Endodermal cell (in vitro differentiated cells): Measurements from ENCODE around the gene SPCS1. TPM values are rescaled to one million over a fixed set of nuclear protein-coding genes. Genes with fewer than 3 reads are reported as not detected.

Experiments used
- DNase-seq: peaks from one replicate; pipeline ENCODE4 v3.0.0-alpha.2; 2017
- H3K27ac ChIP-seq: 2 replicates; pipeline ENCODE4 v1.5.1; 2013; ENCODE audit warnings: mild to moderate bottlenecking, low read depth, low read length, moderate library complexity
- H3K27me3 ChIP-seq: 2 replicates; pipeline ENCODE4 v1.6.1; 2013; ENCODE audit warnings: mild to moderate bottlenecking, low read length, moderate library complexity; ENCODE audit not compliant: insufficient read depth, control insufficient read depth, poor library complexity, severe bottlenecking
- H3K36me3 ChIP-seq: 2 replicates; pipeline ENCODE4 v1.7.0; 2013; ENCODE audit warnings: mild to moderate bottlenecking, low read length, moderate library complexity; ENCODE audit not compliant: control insufficient read depth, insufficient read depth
- H3K4me1 ChIP-seq: one replicate; pipeline ENCODE4 v1.7.0; 2013; ENCODE audit warnings: low read length; ENCODE audit not compliant: control insufficient read depth, insufficient read depth
- H3K4me3 ChIP-seq: 2 replicates; pipeline ENCODE4 v1.5.1; 2013; ENCODE audit warnings: mild to moderate bottlenecking, low read length, moderate library complexity
- H3K9ac ChIP-seq: 2 replicates; pipeline ENCODE4 v1.6.1; 2013; ENCODE audit warnings: mild to moderate bottlenecking, low read length, moderate library complexity; ENCODE audit not compliant: poor library complexity, severe bottlenecking; ENCODE audit errors: extremely low read depth
- H3K9me3 ChIP-seq: 2 replicates; pipeline ENCODE4 v1.6.1; 2013; ENCODE audit warnings: mild to moderate bottlenecking, low read length, moderate library complexity; ENCODE audit not compliant: control insufficient read depth
- H3K27ac Mint-ChIP-seq: 2 replicates; pipeline ENCODE4 v1.8.0; 2020; ENCODE audit warnings: mixed read lengths
- H3K27me3 Mint-ChIP-seq: 2 replicates; pipeline ENCODE4 v1.8.0; 2021; ENCODE audit warnings: mild to moderate bottlenecking, mixed read lengths; ENCODE audit not compliant: insufficient read depth
- H3K36me3 Mint-ChIP-seq: 2 replicates; pipeline ENCODE4 v1.8.0; 2020; ENCODE audit warnings: low read depth, mixed read lengths
- H3K4me1 Mint-ChIP-seq: 2 replicates; pipeline ENCODE4 v1.8.0; 2020; ENCODE audit warnings: mixed read lengths
- H3K4me3 Mint-ChIP-seq: 2 replicates; pipeline ENCODE4 v1.8.0; 2020; ENCODE audit warnings: mild to moderate bottlenecking, moderate library complexity, mixed read lengths
- H3K9me3 Mint-ChIP-seq: 2 replicates; pipeline ENCODE4 v1.8.0; 2020; ENCODE audit warnings: mild to moderate bottlenecking, mixed read lengths
- WGBS, 2 experiments: methylation state at CpG; one replicate each; pipeline versions ENCODE4 v1.1.5 to v1.1.7; 2013; ENCODE audit warnings: missing lambda C conversion rate in 2 of 2, mixed read lengths in 1 of 2; ENCODE audit not compliant: insufficient coverage in 1 of 2, insufficient read length in 1 of 2; 5-methylcytosine and 5-hydroxymethylcytosine counted together
- total RNA-seq, 2 donors: library from RNA; stranded (reverse); fragmentation: NEBNext Ultra II Directional in 1 of 2; extraction: Animal tissue kit (Norgen Biotek cat#: 25700) in 1 of 2; gene quantifications; 2 replicates in 1 of 2; 3 replicates in 1 of 2; pipeline ENCODE4 v1.2.1, GENCODE V29; 2021
- TF ChIP-seq, protein P1 (sequence below): fragments of 200-600 bp; sonication (generic); conservative IDR thresholded peaks from 2 replicates; pipeline ENCODE4 v1.5.0; 2021; ENCODE audit warnings: antibody characterized with exemption, mild to moderate bottlenecking

Gene SPCS1
- total RNA-seq, 2 donors from 2014 or later: 101 to 113 TPM

DNA sequence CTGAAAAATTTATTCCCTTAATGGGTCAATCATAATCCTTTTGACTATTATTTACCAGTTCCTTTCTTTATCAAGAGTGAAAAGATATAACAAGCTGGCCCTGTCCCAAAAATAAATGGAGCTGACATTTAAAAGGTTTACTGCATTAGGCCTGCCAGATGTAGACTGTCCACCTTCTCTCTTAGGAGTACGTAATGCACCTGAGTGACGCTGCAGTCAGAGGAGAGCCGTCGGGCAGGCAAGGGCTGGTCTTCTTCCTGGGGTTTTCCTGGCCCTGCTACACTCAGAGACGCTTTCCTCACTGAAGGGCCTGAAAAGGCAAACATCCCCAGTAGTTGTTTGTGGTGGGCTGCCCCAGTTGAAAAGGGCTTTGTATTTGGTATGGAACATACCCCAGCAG lies 37.2 kb downstream of the SPCS1 start:
- H3K4me1 Mint-ChIP-seq: no peaks in the 10 kb centered on the region
- TF ChIP-seq, protein P1, sequence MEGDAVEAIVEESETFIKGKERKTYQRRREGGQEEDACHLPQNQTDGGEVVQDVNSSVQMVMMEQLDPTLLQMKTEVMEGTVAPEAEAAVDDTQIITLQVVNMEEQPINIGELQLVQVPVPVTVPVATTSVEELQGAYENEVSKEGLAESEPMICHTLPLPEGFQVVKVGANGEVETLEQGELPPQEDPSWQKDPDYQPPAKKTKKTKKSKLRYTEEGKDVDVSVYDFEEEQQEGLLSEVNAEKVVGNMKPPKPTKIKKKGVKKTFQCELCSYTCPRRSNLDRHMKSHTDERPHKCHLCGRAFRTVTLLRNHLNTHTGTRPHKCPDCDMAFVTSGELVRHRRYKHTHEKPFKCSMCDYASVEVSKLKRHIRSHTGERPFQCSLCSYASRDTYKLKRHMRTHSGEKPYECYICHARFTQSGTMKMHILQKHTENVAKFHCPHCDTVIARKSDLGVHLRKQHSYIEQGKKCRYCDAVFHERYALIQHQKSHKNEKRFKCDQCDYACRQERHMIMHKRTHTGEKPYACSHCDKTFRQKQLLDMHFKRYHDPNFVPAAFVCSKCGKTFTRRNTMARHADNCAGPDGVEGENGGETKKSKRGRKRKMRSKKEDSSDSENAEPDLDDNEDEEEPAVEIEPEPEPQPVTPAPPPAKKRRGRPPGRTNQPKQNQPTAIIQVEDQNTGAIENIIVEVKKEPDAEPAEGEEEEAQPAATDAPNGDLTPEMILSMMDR: no peak
- H3K9me3 Mint-ChIP-seq: no peaks in the 10 kb centered on the region
- peaks cover 85% of the 10 kb centered on the region for H3K36me3 ChIP-seq
- H3K27me3 ChIP-seq: no peaks in the 10 kb centered on the region
- H3K36me3 Mint-ChIP-seq: peaks cover 71% of the 10 kb centered on the region
- H3K27ac Mint-ChIP-seq: no peak overlapping the region
- no peak overlapping the region for H3K27ac ChIP-seq
- no peak overlapping the region for H3K9ac ChIP-seq
- whole genome bisulfite sequencing, 2 experiments: 95 to 100% methylated on average over 5 of the region's 5 CpGs
- H3K27me3 Mint-ChIP-seq: no peaks in the 10 kb centered on the region
- no peak for DNase-seq
- no peak overlapping the region for H3K4me3 Mint-ChIP-seq
- H3K4me3 ChIP-seq: no peak overlapping the region
- H3K4me1 ChIP-seq: no peaks in the 10 kb centered on the region
- peaks cover 7% of the 10 kb centered on the region for H3K9me3 ChIP-seq

DNA sequence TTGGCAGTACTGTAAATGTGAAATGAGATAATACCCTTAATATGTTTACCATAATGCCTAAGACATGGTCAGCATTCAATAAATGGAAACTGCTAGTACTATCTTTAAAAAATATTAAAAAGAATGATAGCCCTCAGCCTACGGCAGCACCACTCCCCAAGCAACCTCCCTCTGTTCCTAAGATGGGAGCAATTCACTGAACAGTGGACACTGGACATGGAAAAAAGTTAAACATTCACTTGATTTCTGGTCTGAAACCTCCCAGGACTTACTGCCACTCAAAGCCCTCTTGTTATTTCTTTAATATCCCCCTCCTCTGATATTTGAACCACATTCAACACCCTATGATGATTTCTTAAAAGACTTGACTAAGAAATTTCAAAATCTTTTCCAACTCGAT lies 37.8 kb downstream of the SPCS1 start:
- Histone ChIP-seq H3K36me3 (peaks cover 86% of the 10 kb centered on the region), H3K4me3 (no peak overlapping the region), H3K9me3 (peaks cover 7% of the 10 kb centered on the region), H3K27ac (no peak overlapping the region), H3K9ac (no peak overlapping the region), H3K4me1 (no peaks in the 10 kb centered on the region), H3K27me3 (no peaks in the 10 kb centered on the region)
- Mint-ChIP-seq H3K27me3 (no peaks in the 10 kb centered on the region), H3K4me3 (no peak overlapping the region), H3K27ac (no peak overlapping the region), H3K9me3 (no peaks in the 10 kb centered on the region), H3K36me3 (peaks cover 72% of the 10 kb centered on the region), H3K4me1 (no peaks in the 10 kb centered on the region)
- WGBS, 2 experiments: 89 to 96% methylated on average over 1 to 2 of the region's 2 CpGs
- DNase-seq: no peak
- TF ChIP-seq, protein P1: no peak

DNA sequence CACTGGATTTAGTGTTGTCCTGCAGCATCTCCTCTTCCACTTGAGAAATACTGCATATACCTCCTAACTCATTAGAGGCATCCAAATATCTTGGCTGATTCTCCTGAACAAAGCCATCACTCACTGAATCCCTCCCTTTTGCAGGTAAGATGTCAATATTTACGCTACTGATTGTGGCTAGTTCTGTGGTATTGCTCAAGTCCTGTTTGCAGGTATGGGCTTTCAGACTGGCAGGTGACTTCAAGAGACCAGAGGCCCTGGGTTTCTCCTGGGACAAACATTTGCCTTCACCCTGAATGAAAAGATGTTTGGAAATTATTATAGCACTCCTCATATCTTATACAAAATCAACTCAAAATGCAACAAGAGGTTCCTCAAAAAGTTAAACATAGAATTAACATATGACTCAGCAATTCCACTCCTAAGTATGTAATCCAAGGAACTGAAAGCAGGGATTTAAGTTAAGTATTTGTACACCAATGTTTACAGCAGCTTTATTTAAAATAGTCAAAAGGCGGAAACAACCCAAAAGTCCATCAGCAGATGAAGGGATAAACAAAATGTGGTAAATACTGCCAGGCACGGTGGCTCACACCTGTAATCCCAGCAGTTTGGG lies 46.2 kb downstream of the SPCS1 start:
- DNase-seq: no peak
- peaks cover 69% of the 10 kb centered on the region for H3K36me3 Mint-ChIP-seq
- TF ChIP-seq, protein P1: no peak
- no peaks in the 10 kb centered on the region for H3K9me3 ChIP-seq
- no peaks in the 10 kb centered on the region for H3K27me3 Mint-ChIP-seq
- H3K9me3 Mint-ChIP-seq: no peaks in the 10 kb centered on the region
- no peak overlapping the region for H3K27ac ChIP-seq
- no peaks in the 10 kb centered on the region for H3K27me3 ChIP-seq
- no peak overlapping the region for H3K27ac Mint-ChIP-seq
- H3K4me1 ChIP-seq: no peaks in the 10 kb centered on the region
- peaks cover 69% of the 10 kb centered on the region for H3K36me3 ChIP-seq
- no peak overlapping the region for H3K4me3 ChIP-seq
- 95 to 100% methylated on average over 2 to 3 of the region's 3 CpGs for WGBS, 2 experiments
- H3K4me3 Mint-ChIP-seq: no peak overlapping the region
- no peak overlapping the region for H3K9ac ChIP-seq
- no peaks in the 10 kb centered on the region for H3K4me1 Mint-ChIP-seq
